ENCODE data around the gene REXO4.
A peak's percentile ranks its signal among the peaks of the same experiment; 100 is the strongest.

Gene REXO4

DNA sequence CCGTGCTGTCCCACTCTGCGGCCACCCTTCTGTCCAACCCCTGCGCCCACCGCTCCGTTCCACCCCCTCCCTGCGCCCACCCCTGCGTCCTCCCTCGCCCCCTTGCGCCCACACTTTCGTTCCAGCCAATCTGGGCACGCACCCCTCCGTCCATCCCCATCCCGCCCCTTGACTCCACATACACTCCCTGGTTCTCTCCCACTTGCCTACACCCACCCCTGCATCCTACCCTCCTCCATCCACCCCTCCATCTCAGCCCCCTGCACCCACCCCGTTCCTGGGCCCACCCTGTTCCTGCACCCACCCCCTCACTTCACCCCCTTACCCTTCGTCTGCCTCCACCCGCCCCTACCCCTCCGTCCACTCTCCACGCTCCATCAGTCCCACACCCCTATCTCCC lies 11.4 kb upstream of the REXO4 start:
- ATAC-seq (ENCODE audit: low read depth) (no peak), DNase-seq (ENCODE audit: low spot score) (no peak)
- Histone ChIP-seq H3K36me3 (ENCODE audit: low read depth) (no peaks in the 10 kb centered on the region), H3K4me3 (ENCODE audit: severe bottlenecking) (no peak overlapping the region), H3K9me3 (ENCODE audit: severe bottlenecking) (no peaks in the 10 kb centered on the region), H3K27me3 (ENCODE audit: insufficient read depth, poor library complexity, severe bottlenecking) (no peaks in the 10 kb centered on the region), H3K27ac (ENCODE audit: poor library complexity, severe bottlenecking) (no peak overlapping the region), H3K4me1 (ENCODE audit: insufficient read depth, poor library complexity, severe bottlenecking) (no peaks in the 10 kb centered on the region)
- TF ChIP-seq, protein P1, sequence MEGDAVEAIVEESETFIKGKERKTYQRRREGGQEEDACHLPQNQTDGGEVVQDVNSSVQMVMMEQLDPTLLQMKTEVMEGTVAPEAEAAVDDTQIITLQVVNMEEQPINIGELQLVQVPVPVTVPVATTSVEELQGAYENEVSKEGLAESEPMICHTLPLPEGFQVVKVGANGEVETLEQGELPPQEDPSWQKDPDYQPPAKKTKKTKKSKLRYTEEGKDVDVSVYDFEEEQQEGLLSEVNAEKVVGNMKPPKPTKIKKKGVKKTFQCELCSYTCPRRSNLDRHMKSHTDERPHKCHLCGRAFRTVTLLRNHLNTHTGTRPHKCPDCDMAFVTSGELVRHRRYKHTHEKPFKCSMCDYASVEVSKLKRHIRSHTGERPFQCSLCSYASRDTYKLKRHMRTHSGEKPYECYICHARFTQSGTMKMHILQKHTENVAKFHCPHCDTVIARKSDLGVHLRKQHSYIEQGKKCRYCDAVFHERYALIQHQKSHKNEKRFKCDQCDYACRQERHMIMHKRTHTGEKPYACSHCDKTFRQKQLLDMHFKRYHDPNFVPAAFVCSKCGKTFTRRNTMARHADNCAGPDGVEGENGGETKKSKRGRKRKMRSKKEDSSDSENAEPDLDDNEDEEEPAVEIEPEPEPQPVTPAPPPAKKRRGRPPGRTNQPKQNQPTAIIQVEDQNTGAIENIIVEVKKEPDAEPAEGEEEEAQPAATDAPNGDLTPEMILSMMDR (IDR thresholded peaks at IDR 0.05; ENCODE audit: poor library complexity, severe bottlenecking) = no peak

DNA sequence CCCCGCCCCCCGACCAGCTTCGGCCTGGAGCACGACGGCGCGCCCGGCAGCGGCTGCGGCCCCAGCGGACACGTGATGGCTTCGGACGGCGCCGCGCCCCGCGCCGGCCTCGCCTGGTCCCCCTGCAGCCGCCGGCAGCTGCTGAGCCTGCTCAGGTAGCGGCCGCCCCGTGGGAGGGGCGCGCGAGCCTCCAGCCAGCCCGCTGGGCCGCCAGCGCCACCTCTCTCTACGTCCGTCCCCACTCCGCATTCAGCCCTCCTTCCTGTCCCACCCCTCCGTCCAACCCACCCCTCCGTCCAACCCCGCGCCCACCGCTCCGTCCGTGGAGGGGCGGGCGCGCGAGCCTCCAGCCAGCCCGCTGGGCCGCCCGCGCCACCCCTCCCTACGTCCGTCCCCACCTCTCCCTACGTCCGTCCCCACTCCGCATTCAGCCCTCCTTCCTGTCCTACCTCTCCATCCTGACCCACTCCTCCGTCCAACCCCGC lies 10.8 kb upstream of the REXO4 start:
- H3K9me3 ChIP-seq (ENCODE audit: severe bottlenecking) = no peaks in the 10 kb centered on the region
- TF ChIP-seq, protein P1 (IDR thresholded peaks at IDR 0.05; ENCODE audit: poor library complexity, severe bottlenecking) = no peak
- H3K4me3 ChIP-seq (ENCODE audit: severe bottlenecking) = peak overlapping the region; percentile 33
- ATAC-seq (ENCODE audit: low read depth) = peak; percentile 76
- H3K27me3 ChIP-seq (ENCODE audit: insufficient read depth, poor library complexity, severe bottlenecking) = no peaks in the 10 kb centered on the region
- no peak for DNase-seq (ENCODE audit: low spot score)
- no peaks in the 10 kb centered on the region for H3K36me3 ChIP-seq (ENCODE audit: low read depth)
- H3K27ac ChIP-seq (ENCODE audit: poor library complexity, severe bottlenecking) = no peak overlapping the region
- no peaks in the 10 kb centered on the region for H3K4me1 ChIP-seq (ENCODE audit: insufficient read depth, poor library complexity, severe bottlenecking)

DNA sequence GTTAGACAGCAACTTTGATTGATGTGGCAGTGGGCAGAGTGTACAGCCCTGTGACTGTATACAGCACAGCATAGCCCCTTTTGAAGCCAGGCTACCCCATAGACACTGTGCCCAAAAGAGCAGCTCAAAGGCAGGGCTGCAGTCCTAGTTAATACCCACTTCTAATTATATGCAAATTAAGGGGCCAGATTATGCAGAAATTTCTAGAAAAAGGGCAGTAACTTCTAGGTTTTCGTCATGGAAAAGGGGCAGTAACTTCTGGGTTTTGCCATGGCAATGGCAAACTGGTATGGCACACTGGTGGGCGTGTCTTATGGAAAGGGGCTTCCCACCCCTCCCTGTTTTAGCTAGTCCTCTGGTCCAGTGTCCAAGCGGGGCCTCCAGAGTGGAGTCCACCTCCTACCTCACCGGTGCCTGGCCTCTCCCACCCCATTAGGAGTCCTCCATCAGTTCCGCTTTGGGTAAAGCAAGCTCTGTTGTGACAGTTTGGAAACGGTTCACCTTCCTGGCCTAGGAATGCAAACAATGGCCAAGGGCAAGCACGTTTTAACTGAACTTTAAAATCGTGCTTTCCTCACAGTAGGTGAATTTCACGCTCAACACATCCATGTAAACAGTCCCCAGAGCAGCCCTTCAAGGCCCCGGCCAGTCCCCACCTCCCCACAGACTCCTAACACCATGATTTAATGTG lies 10.0 kb upstream of the REXO4 start:
- H3K27ac ChIP-seq (ENCODE audit: poor library complexity, severe bottlenecking) = no peak overlapping the region

DNA sequence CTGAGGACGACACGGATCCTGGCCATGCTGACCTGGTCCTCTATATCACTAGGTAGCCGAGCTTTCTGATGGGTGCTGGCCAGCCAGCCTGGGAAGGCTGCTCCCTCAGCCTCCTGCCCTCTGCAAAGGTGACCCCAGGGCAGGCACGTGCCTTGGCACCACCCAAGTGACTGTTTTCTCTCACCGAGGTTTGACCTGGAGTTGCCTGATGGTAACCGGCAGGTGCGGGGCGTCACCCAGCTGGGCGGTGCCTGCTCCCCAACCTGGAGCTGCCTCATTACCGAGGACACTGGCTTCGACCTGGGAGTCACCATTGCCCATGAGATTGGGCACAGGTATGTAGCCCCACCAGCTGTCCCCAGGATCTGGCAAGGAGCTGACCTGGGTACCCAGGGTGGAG lies 8.2 kb upstream of the REXO4 start:
- no peaks in the 10 kb centered on the region for H3K9me3 ChIP-seq (ENCODE audit: severe bottlenecking)
- H3K27me3 ChIP-seq (ENCODE audit: insufficient read depth, poor library complexity, severe bottlenecking) = no peaks in the 10 kb centered on the region
- H3K4me3 ChIP-seq (ENCODE audit: severe bottlenecking) = no peak overlapping the region
- no peak overlapping the region for H3K27ac ChIP-seq (ENCODE audit: poor library complexity, severe bottlenecking)
- H3K4me1 ChIP-seq (ENCODE audit: insufficient read depth, poor library complexity, severe bottlenecking) = no peaks in the 10 kb centered on the region
- ATAC-seq (ENCODE audit: low read depth) = no peak
- TF ChIP-seq, protein P1 (IDR thresholded peaks at IDR 0.05; ENCODE audit: poor library complexity, severe bottlenecking) = no peak
- no peak for DNase-seq (ENCODE audit: low spot score)
- no peaks in the 10 kb centered on the region for H3K36me3 ChIP-seq (ENCODE audit: low read depth)

More for the DNA sequence above, 10.0 kb upstream of the REXO4 start:
- ATAC-seq (ENCODE audit: low read depth) (no peak), DNase-seq (ENCODE audit: low spot score) (no peak)
- no peaks in the 10 kb centered on the region for H3K27me3 ChIP-seq (ENCODE audit: insufficient read depth, poor library complexity, severe bottlenecking)
- TF ChIP-seq, protein P1 (IDR thresholded peaks at IDR 0.05; ENCODE audit: poor library complexity, severe bottlenecking) = no peak
- H3K4me1 ChIP-seq (ENCODE audit: insufficient read depth, poor library complexity, severe bottlenecking) = no peaks in the 10 kb centered on the region
- no peaks in the 10 kb centered on the region for H3K36me3 ChIP-seq (ENCODE audit: low read depth)
- H3K9me3 ChIP-seq (ENCODE audit: severe bottlenecking) = no peaks in the 10 kb centered on the region
- no peak overlapping the region for H3K4me3 ChIP-seq (ENCODE audit: severe bottlenecking)

DNA sequence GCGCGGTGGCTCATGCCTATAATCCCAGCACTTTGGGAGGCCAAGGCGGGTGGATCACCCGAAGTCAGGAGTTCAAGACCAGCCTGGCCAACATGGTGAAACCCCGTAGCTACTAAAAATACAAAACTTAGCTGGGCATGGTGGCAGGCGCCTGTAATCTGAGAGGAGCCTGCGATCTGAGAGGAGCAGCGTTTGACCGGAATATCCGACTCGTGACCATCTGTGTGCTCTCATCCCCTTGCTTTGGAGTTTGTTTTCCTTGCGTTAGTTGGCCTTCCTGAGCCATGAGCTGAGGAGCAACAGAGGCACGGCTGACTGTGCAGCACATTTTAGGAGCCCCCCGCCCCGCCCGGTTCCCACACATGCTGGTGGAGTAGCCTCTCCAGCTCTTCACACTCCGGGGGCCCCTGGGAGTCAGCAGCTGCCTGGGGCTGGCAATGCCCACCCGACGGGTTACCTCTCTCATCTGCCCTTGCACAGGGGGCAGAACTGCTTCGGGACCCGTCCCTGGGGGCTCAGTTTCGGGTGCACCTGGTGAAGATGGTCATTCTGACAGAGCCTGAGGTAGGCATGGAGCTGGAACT lies 7.3 kb upstream of the REXO4 start:
- Histone ChIP-seq H3K4me3 (ENCODE audit: severe bottlenecking) (no peak overlapping the region), H3K27me3 (ENCODE audit: insufficient read depth, poor library complexity, severe bottlenecking) (no peaks in the 10 kb centered on the region), H3K36me3 (ENCODE audit: low read depth) (no peaks in the 10 kb centered on the region), H3K4me1 (ENCODE audit: insufficient read depth, poor library complexity, severe bottlenecking) (no peaks in the 10 kb centered on the region), H3K9me3 (ENCODE audit: severe bottlenecking) (no peaks in the 10 kb centered on the region), H3K27ac (ENCODE audit: poor library complexity, severe bottlenecking) (no peak overlapping the region)
- TF ChIP-seq, protein P1 (IDR thresholded peaks at IDR 0.05; ENCODE audit: poor library complexity, severe bottlenecking) = no peak
- ATAC-seq (ENCODE audit: low read depth) (no peak), DNase-seq (ENCODE audit: low spot score) (peak; percentile 61)

All from RWPE2 (cell line).